Skeletal muscle satellite cell (primary cell): ENCODE results near the gene NLRP9. TPM values are rescaled to one million over a fixed set of nuclear protein-coding genes. Genes with fewer than 3 reads are reported as not detected.

Experiments
- small RNA-seq: library from RNA; depleted of rRNA; stranded (forward); fragments of <200 nt; gene quantifications from one replicate; pipeline ENCODE3, GENCODE V24; 2012

Gene NLRP9

Small RNA genes lying within 50 kb of the gene (small RNA-seq; reads per million reads assigned to genes)
- gene AC010525.2: not detected
